Liver (tissue), 9 donors: ENCODE results near the gene DNAJB14. TPM values are rescaled to one million over a fixed set of nuclear protein-coding genes. Genes with fewer than 3 reads are reported as not detected.

Source experiments
- DNase-seq: peaks from one replicate; pipeline ENCODE4 v3.0.0-alpha.2; 2017; ENCODE audit warnings: low spot score
- H3K27ac ChIP-seq, 2 donors: one replicate each; pipeline ENCODE4 v1.7.0; 2013; ENCODE audit warnings: inconsistent platforms in 2 of 2, low read length in 2 of 2, control low read depth in 1 of 2, low read depth in 1 of 2, mild to moderate bottlenecking in 1 of 2
- H3K27me3 ChIP-seq, 4 donors: one replicate each; pipeline versions ENCODE4 v1.6.1 to v1.7.0; 2013; ENCODE audit warnings: low read length in 3 of 4, inconsistent platforms in 1 of 4, mild to moderate bottlenecking in 1 of 4, moderate library complexity in 1 of 4; ENCODE audit not compliant: control insufficient read depth in 4 of 4, insufficient read depth in 4 of 4
- H3K36me3 ChIP-seq, 4 donors: one replicate each; pipeline versions ENCODE4 v1.6.1 to v1.7.0; 2013; ENCODE audit warnings: low read length in 3 of 4, mild to moderate bottlenecking in 3 of 4, low read depth in 1 of 4, moderate library complexity in 1 of 4; ENCODE audit not compliant: control insufficient read depth in 4 of 4, insufficient read depth in 3 of 4
- H3K4me1 ChIP-seq, 4 donors: one replicate each; pipeline versions ENCODE4 v1.6.1 to v1.7.0; 2013; ENCODE audit warnings: low read length in 3 of 4, mild to moderate bottlenecking in 3 of 4, moderate library complexity in 1 of 4; ENCODE audit not compliant: control insufficient read depth in 4 of 4, insufficient read depth in 4 of 4
- H3K4me3 ChIP-seq, 3 donors: one replicate each; pipeline versions ENCODE4 v1.6.1 to v1.7.0; 2013; ENCODE audit warnings: low read length in 3 of 3, control low read depth in 1 of 3, low read depth in 1 of 3, mild to moderate bottlenecking in 1 of 3
- H3K9ac ChIP-seq, 2 donors: one replicate each; pipeline ENCODE4 v1.7.0; 2013; ENCODE audit warnings: low read length in 2 of 2, mild to moderate bottlenecking in 2 of 2, moderate library complexity in 2 of 2, control low read depth in 1 of 2, low read depth in 1 of 2
- H3K9me3 ChIP-seq, 4 donors: one replicate each; pipeline versions ENCODE4 v1.6.1 to v1.7.0; 2013; ENCODE audit warnings: low read length in 3 of 4; ENCODE audit not compliant: control insufficient read depth in 4 of 4
- EGR1 ChIP-seq, 2 donors: IDR thresholded peaks; 2 replicates each; pipeline ENCODE4 v1.6.1; 2016 to 2018; ENCODE audit warnings: antibody characterized with exemption in 2 of 2, low read depth in 2 of 2
- FOXA1 ChIP-seq: IDR thresholded peaks from 2 replicates; pipeline ENCODE4 v1.6.1; 2016; ENCODE audit warnings: antibody characterized with exemption
- GABPA ChIP-seq, 2 donors: IDR thresholded peaks in 1 of 2; conservative IDR thresholded peaks in 1 of 2; 2 replicates each; pipeline ENCODE4 v1.6.1; 2016; ENCODE audit warnings: antibody characterized with exemption in 2 of 2, mild to moderate bottlenecking in 1 of 2, moderate library complexity in 1 of 2
- HNF4A ChIP-seq, 2 donors: conservative IDR thresholded peaks; 2 replicates each; pipeline ENCODE4 v1.6.1; 2016; ENCODE audit warnings: antibody characterized with exemption in 2 of 2, mild to moderate bottlenecking in 2 of 2
- HNF4G ChIP-seq: IDR thresholded peaks from 2 replicates; pipeline ENCODE4 v1.6.1; 2016; ENCODE audit warnings: antibody characterized with exemption
- JUND ChIP-seq, 2 donors: IDR thresholded peaks; 2 replicates each; pipeline ENCODE4 v1.6.1; 2016; ENCODE audit warnings: antibody characterized with exemption in 2 of 2
- NR2F2 ChIP-seq: IDR thresholded peaks from 2 replicates; pipeline ENCODE4 v1.6.1; 2016; ENCODE audit warnings: antibody characterized with exemption
- RAD21 ChIP-seq, 2 donors: IDR thresholded peaks; 2 replicates each; pipeline ENCODE4 v1.6.1; 2016; ENCODE audit warnings: antibody characterized with exemption in 2 of 2, mild to moderate bottlenecking in 2 of 2
- RXRA ChIP-seq, 2 donors: IDR thresholded peaks; 2 replicates each; pipeline ENCODE4 v1.6.1; 2017 to 2018; ENCODE audit warnings: antibody characterized with exemption in 2 of 2, mild to moderate bottlenecking in 1 of 2
- TAF1 ChIP-seq: conservative IDR thresholded peaks from 2 replicates; pipeline ENCODE4 v1.6.1; 2016; ENCODE audit warnings: antibody characterized with exemption, mild to moderate bottlenecking
- WGBS: extraction: QIAGEN DNeasy Blood & Tissue Kit; methylation state at CpG from one replicate; pipeline ENCODE4 v1.1.7; 2013; 5-methylcytosine and 5-hydroxymethylcytosine counted together
- polyA plus RNA-seq, 2 donors: library from polyadenylated mRNA; stranded (reverse) in 1 of 2; unstranded in 1 of 2; fragments of 200-250 nt in 1 of 2; fragments of >200 nt in 1 of 2; fragmentation: Nextera tagmentation in 1 of 2; extraction: Ambion mirVana in 1 of 2; gene quantifications; one replicate each; pipeline versions ENCODE4 v1.2.1 to v1.2.3, GENCODE V29; 2013 to 2015
- total RNA-seq, 2 donors: library from RNA; depleted of rRNA; stranded (reverse); fragments of >200 nt; gene quantifications; one replicate each; pipeline ENCODE4 v1.2.3, GENCODE V29; 2014
- TF ChIP-seq, protein P1 (sequence below): fragments of 150-350 bp; IDR thresholded peaks from 2 replicates; pipeline ENCODE4 v1.5.1; 2017; ENCODE audit warnings: improper control_type of control experiment, low read depth, low read length; ENCODE audit not compliant: missing input control
- TF ChIP-seq, protein P2 (sequence below): IDR thresholded peaks from 2 replicates; pipeline ENCODE4 v1.6.1; 2016; ENCODE audit warnings: antibody characterized with exemption
- TF ChIP-seq, protein P3 (sequence below): IDR thresholded peaks from 2 replicates; pipeline ENCODE4 v1.6.1; 2016; ENCODE audit warnings: antibody characterized with exemption, mild to moderate bottlenecking
- TF ChIP-seq, protein P4 (sequence below): IDR thresholded peaks from 2 replicates; pipeline ENCODE4 v1.6.1; 2016; ENCODE audit warnings: antibody characterized with exemption
- donor health status: healthy.
- donor health status: healthy.
- donor health status: healthy.
- donor health status: healthy.
- donor health status: healthy.

DNAJB14 gene
- total and polyA plus RNA-seq, 4 donors: 8.1 to 15.1 (median 8.9) TPM

DNA sequence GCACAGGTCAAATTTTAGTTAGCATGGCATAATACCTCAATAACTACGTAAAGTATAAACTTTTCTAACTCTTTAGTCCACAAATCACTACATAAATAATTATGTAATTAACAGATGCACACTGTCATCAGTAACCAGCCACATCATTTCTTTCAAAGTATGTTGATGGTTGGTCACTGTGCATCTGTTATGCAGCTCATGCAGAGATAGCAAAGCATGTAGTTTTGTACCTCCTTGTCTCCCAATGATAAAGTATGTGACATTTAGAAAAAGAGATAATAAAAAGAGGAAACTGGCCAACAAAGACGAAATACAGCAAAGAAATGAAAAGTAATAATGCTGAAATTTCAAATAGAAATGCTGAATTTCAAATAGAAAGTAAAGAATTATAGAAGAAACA lies 55.1 kb downstream of the DNAJB14 start:
- Histone ChIP-seq H3K4me1 (peaks cover 0 to 16% (median 12%) of the 10 kb centered on the region in 4 donors), H3K4me3 (no peak overlapping the region), H3K27ac (no peak overlapping the region), H3K9ac (no peak overlapping the region), H3K27me3 (no peaks in the 10 kb centered on the region), H3K9me3 (no peaks in the 10 kb centered on the region), H3K36me3 (peaks cover 0 to 3% (median 1%) of the 10 kb centered on the region in 4 donors)
- TF ChIP-seq HNF4A (conservative IDR thresholded peaks at IDR 0.05): no peak
- no peak for TF ChIP-seq RAD21 (IDR thresholded peaks at IDR 0.05)
- TF ChIP-seq TAF1: no peak
- TF ChIP-seq EGR1 (IDR thresholded peaks at IDR 0.05; ENCODE audit: low read depth in 2 of 2): no peak
- TF ChIP-seq FOXA1: no peak
- no peak for TF ChIP-seq JUND (IDR thresholded peaks at IDR 0.05)
- no peak for TF ChIP-seq RXRA (IDR thresholded peaks at IDR 0.05)
- TF ChIP-seq, protein P1, sequence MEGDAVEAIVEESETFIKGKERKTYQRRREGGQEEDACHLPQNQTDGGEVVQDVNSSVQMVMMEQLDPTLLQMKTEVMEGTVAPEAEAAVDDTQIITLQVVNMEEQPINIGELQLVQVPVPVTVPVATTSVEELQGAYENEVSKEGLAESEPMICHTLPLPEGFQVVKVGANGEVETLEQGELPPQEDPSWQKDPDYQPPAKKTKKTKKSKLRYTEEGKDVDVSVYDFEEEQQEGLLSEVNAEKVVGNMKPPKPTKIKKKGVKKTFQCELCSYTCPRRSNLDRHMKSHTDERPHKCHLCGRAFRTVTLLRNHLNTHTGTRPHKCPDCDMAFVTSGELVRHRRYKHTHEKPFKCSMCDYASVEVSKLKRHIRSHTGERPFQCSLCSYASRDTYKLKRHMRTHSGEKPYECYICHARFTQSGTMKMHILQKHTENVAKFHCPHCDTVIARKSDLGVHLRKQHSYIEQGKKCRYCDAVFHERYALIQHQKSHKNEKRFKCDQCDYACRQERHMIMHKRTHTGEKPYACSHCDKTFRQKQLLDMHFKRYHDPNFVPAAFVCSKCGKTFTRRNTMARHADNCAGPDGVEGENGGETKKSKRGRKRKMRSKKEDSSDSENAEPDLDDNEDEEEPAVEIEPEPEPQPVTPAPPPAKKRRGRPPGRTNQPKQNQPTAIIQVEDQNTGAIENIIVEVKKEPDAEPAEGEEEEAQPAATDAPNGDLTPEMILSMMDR: no peak
- no peak for TF ChIP-seq NR2F2
- TF ChIP-seq, protein P2, sequence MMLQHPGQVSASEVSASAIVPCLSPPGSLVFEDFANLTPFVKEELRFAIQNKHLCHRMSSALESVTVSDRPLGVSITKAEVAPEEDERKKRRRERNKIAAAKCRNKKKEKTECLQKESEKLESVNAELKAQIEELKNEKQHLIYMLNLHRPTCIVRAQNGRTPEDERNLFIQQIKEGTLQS: no peak
- DNase-seq: no peak
- 85% methylated on average over 2 of the region's 2 CpGs for WGBS

DNA sequence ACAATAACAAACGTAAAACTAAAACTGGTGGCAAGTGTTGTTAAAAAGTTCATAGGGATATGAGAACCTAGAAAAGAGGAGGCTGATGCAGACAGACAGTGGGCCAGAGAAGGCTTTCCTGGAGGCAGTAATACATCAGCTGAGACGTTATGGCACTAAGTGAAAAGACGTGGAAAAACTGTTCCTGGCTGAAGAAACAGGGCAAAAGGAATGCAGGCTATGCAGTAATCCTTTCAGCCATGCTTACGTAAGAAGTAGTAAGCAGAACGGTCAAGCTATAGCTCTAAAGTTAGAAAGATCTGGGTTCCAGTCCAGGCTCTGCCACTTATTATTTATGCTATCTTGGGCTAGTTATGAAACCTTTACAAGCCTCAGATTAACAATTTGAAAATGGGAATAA lies 58.6 kb downstream of the DNAJB14 start:
- DNase-seq: no peak
- peaks cover 2 to 7% (median 6%) of the 10 kb centered on the region in 4 donors for H3K36me3 ChIP-seq
- no peak overlapping the region for H3K9ac ChIP-seq
- peaks cover 0 to under 1% (median under 1%) of the 10 kb centered on the region in 4 donors for H3K4me1 ChIP-seq
- H3K9me3 ChIP-seq: no peaks in the 10 kb centered on the region
- 81% methylated on average over 5 of the region's 5 CpGs for WGBS
- no peak overlapping the region for H3K27ac ChIP-seq
- no peak overlapping the region for H3K4me3 ChIP-seq
- no peak for TF ChIP-seq GABPA (IDR thresholded peaks at IDR 0.05 in 1 of 2, conservative IDR thresholded peaks at IDR 0.05 in 1 of 2)
- TF ChIP-seq, protein P3, sequence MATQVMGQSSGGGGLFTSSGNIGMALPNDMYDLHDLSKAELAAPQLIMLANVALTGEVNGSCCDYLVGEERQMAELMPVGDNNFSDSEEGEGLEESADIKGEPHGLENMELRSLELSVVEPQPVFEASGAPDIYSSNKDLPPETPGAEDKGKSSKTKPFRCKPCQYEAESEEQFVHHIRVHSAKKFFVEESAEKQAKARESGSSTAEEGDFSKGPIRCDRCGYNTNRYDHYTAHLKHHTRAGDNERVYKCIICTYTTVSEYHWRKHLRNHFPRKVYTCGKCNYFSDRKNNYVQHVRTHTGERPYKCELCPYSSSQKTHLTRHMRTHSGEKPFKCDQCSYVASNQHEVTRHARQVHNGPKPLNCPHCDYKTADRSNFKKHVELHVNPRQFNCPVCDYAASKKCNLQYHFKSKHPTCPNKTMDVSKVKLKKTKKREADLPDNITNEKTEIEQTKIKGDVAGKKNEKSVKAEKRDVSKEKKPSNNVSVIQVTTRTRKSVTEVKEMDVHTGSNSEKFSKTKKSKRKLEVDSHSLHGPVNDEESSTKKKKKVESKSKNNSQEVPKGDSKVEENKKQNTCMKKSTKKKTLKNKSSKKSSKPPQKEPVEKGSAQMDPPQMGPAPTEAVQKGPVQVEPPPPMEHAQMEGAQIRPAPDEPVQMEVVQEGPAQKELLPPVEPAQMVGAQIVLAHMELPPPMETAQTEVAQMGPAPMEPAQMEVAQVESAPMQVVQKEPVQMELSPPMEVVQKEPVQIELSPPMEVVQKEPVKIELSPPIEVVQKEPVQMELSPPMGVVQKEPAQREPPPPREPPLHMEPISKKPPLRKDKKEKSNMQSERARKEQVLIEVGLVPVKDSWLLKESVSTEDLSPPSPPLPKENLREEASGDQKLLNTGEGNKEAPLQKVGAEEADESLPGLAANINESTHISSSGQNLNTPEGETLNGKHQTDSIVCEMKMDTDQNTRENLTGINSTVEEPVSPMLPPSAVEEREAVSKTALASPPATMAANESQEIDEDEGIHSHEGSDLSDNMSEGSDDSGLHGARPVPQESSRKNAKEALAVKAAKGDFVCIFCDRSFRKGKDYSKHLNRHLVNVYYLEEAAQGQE: no peak
- no peak for TF ChIP-seq HNF4G
- TF ChIP-seq TAF1: no peak
- TF ChIP-seq, protein P4, sequence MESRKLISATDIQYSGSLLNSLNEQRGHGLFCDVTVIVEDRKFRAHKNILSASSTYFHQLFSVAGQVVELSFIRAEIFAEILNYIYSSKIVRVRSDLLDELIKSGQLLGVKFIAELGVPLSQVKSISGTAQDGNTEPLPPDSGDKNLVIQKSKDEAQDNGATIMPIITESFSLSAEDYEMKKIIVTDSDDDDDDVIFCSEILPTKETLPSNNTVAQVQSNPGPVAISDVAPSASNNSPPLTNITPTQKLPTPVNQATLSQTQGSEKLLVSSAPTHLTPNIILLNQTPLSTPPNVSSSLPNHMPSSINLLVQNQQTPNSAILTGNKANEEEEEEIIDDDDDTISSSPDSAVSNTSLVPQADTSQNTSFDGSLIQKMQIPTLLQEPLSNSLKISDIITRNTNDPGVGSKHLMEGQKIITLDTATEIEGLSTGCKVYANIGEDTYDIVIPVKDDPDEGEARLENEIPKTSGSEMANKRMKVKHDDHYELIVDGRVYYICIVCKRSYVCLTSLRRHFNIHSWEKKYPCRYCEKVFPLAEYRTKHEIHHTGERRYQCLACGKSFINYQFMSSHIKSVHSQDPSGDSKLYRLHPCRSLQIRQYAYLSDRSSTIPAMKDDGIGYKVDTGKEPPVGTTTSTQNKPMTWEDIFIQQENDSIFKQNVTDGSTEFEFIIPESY: no peak
- H3K27me3 ChIP-seq: no peaks in the 10 kb centered on the region
